ENCODE measurements around the gene MYO1E.

GRCh38 chr15:59339252-59339672 lies 33.4 kb downstream of the MYO1E start:
- no peak for TF ChIP-seq KDM4A (IDR thresholded peaks at IDR 0.05; ENCODE audit: low read depth, low read length, severe bottlenecking)
- no peak for TF ChIP-seq POLR2A (IDR thresholded peaks at IDR 0.05; ENCODE audit: control extremely low read depth in 1 of 2, low read depth in 2 of 2, low read length in 2 of 2)
- TF ChIP-seq BACH1 (IDR thresholded peaks at IDR 0.05; ENCODE audit: low read length) = no peak
- TF ChIP-seq YY1 (IDR thresholded peaks at IDR 0.05; ENCODE audit: low read depth, low read length) = no peak
- TF ChIP-seq EZH2 (IDR thresholded peaks at IDR 0.05; ENCODE audit: low read depth, low read length, severe bottlenecking) = no peak
- no peak for TF ChIP-seq GABPA (IDR thresholded peaks at IDR 0.05; ENCODE audit: borderline replicate concordance, insufficient read depth, low read length)
